GM12875 (cell line): ENCODE results near the gene KRTAP5-5.

ENCODE experiments used
- H3K4me3 ChIP-seq: one replicate; pipeline ENCODE4 v1.5.1; 2011; ENCODE audit warnings: low read depth, low read length, control low read depth
- TF ChIP-seq, protein P1 (sequence below): IDR thresholded peaks from 2 replicates; pipeline ENCODE4 v1.5.1; 2011; ENCODE audit warnings: low read depth, mild to moderate bottlenecking, control low read depth, inconsistent platforms, low read length, moderate library complexity, borderline replicate concordance; ENCODE audit not compliant: insufficient read depth

Gene KRTAP5-5

DNA sequence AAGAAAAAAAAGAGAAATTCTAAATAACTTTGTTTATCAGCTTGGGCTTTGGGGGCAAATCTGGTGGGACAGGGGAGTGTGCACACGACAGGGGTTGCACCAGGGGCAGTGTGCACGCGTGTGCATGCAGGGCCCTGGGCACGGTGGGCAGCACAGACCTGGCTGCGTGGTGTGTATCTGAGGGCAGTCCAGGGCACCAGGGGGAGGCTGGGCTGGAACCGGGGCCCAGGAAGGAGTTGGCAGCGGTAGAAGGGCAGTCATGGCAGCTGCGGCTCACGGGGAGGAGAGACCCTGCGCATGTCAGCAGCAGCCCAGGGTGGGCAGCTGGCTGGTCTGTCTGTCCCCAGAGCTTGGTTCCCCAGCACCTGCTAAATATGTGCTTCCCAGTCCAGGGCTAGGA lies 4.3 kb downstream of the KRTAP5-5 start:
- TF ChIP-seq, protein P1, sequence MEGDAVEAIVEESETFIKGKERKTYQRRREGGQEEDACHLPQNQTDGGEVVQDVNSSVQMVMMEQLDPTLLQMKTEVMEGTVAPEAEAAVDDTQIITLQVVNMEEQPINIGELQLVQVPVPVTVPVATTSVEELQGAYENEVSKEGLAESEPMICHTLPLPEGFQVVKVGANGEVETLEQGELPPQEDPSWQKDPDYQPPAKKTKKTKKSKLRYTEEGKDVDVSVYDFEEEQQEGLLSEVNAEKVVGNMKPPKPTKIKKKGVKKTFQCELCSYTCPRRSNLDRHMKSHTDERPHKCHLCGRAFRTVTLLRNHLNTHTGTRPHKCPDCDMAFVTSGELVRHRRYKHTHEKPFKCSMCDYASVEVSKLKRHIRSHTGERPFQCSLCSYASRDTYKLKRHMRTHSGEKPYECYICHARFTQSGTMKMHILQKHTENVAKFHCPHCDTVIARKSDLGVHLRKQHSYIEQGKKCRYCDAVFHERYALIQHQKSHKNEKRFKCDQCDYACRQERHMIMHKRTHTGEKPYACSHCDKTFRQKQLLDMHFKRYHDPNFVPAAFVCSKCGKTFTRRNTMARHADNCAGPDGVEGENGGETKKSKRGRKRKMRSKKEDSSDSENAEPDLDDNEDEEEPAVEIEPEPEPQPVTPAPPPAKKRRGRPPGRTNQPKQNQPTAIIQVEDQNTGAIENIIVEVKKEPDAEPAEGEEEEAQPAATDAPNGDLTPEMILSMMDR = no peak

DNA sequence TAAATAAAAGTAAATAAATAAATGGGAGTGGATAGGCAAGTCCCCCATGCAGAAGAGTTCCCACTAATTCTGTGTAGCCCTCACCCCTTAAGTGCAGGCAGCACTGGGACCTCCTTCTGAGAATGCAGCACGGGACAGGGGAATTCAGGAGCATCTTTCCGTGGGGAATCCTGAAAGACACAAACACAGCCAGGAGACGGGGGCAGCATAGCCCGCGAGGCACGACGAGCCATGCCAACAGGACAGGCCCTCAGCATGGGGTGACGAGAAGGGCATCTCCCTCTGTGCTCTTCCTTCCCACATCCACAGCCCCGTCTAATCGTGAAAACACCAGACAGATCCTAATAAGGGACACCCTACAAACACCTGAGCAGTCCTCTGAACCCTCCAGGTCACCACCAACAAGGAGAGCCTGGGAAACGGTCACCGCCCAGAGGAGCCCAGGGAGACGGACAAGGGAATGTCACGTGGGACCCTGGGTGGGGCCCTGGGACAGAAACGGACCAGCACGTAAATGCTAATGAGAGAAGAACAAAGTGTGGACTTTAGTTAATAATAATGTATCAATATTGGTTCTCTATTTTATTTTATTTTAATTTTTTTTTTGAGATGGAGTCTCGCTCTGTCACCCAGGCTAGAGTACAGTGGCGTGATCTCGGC lies 6.8 kb downstream of the KRTAP5-5 start:
- TF ChIP-seq, protein P1 = no peak
- no peak overlapping the region for H3K4me3 ChIP-seq

More for the DNA sequence above, 4.3 kb downstream of the KRTAP5-5 start:
- H3K4me3 ChIP-seq = no peak overlapping the region

DNA sequence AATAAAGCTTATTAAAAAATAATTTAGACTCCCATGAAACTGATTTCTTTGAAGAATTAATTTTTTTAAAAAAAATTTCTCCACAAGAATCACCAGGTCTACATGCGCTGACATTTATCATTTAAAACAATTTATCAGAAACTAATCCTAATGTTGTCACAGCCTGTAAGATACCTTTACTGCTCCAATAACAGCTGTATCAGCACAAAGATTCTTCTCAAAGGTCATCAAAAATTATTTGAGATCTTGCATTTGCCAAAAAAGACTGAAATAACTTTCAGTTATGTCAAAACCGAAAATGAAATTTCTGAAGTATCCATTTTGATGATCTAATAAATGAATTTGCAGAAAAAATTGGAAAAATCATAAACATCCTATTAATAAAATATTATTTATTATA lies 8.1 kb downstream of the KRTAP5-5 start:
- H3K4me3 ChIP-seq = no peak overlapping the region
- TF ChIP-seq, protein P1 = no peak

DNA sequence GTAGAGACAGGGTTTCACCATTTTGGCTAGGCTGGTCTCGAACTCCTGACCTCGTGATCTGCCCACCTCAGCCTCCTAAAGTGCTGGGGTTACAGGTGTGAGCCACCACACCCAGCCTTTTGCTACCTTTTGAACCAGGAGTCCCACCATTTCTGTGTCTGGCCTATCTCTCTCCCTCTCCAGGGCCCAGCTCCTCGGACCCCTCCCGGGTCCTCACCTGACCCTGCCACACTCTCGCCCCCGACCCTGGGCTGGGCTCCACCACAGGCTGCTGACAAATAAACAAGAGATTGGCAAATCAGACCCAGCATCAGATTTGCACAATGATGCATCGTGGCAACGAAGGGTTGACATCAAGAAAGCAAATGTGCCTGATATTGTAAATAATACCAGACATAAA lies 8.8 kb downstream of the KRTAP5-5 start:
- no peak overlapping the region for H3K4me3 ChIP-seq
- TF ChIP-seq, protein P1 = no peak

DNA sequence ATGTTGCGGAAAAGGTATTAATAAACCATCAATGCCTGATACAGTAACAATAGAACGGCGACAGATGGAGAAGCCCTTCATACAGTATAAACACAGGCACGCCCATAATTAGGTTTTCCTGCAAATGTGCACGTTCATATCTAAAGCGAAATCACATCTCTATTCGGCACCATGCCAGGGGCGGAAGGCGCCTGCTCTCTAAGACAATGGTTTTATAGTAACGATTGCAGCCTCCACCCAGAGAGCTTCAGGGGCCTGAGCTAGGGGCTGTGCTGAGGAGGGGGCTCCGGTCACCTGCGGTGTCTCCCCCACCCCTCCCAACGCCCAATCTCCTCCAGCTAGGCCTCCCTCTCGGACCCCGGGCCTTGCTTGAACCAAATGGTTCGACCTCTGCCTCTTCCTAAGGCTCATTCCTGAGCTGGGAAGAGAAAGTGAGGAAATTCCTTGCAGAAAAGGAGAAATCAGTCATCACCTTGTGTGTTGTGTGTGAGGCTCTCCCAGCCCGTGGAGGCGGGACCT lies 9.6 kb downstream of the KRTAP5-5 start:
- H3K4me3 ChIP-seq = no peak overlapping the region
- TF ChIP-seq, protein P1 = no peak

DNA sequence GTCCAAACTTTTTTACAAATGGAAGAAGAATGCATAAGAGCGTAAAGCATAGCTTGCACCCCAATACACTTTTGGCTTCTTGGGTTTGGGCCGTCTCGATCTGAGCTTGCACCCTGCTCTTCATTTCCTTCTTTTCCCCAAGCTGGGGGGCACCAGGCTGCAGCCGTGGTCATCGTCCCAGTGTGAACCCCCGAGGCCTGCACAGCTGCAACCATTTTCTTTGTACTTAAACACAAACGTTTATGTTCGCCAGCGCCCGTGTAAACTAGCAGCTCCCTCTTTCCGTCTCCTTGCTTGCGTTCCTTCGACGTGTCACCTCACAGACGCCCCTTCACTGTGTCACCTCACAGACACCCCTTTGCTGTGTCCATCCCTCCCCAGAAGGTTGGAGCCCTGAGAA lies 10.1 kb downstream of the KRTAP5-5 start:
- H3K4me3 ChIP-seq = no peak overlapping the region
- TF ChIP-seq, protein P1 = no peak
